H9 (cell line): Measurements from ENCODE around the gene CCDC27. TPM values are rescaled to one million over a fixed set of nuclear protein-coding genes. Genes with fewer than 3 reads are reported as not detected.

ENCODE experiments used
- DNase-seq: peaks from one replicate; pipeline ENCODE4 v3.0.0-alpha.2; 2017
- H2AFZ ChIP-seq: one replicate; pipeline ENCODE4 v1.6.1; 2013; ENCODE audit warnings: mild to moderate bottlenecking, low read length, control low read depth, moderate library complexity
- H2AK5ac ChIP-seq: 2 replicates; pipeline ENCODE4 v1.6.1; 2013; ENCODE audit warnings: low read length, control low read depth, mixed read lengths; ENCODE audit not compliant: insufficient read length
- H2BK120ac ChIP-seq: one replicate; pipeline ENCODE4 v1.6.1; 2013; ENCODE audit warnings: low read depth, mild to moderate bottlenecking, low read length, control low read depth, inconsistent platforms; ENCODE audit not compliant: poor library complexity, severe bottlenecking
- H2BK12ac ChIP-seq: 2 replicates; pipeline ENCODE4 v1.6.1; 2013; ENCODE audit warnings: low read length, control low read depth, mixed read lengths, low read depth; ENCODE audit not compliant: insufficient read length
- H2BK15ac ChIP-seq: 2 replicates; pipeline ENCODE4 v1.6.1; 2013; ENCODE audit warnings: low read depth, low read length, control low read depth
- H2BK20ac ChIP-seq: one replicate; pipeline ENCODE4 v1.6.1; 2013; ENCODE audit warnings: low read depth, mild to moderate bottlenecking, low read length, control low read depth, inconsistent platforms; ENCODE audit not compliant: poor library complexity, severe bottlenecking
- H2BK5ac ChIP-seq: 2 replicates; pipeline ENCODE4 v1.6.1; 2013; ENCODE audit warnings: low read length, control low read depth, mixed read lengths; ENCODE audit not compliant: insufficient read length
- H3K14ac ChIP-seq: 2 replicates; pipeline ENCODE4 v1.6.1; 2013; ENCODE audit warnings: low read length, control low read depth; ENCODE audit not compliant: insufficient read depth
- H3K18ac ChIP-seq: 2 replicates; pipeline ENCODE4 v1.6.1; 2013; ENCODE audit warnings: low read depth, mild to moderate bottlenecking, mixed read lengths, low read length, control low read depth; ENCODE audit not compliant: insufficient read length
- H3K23ac ChIP-seq: 2 replicates; pipeline ENCODE4 v1.6.1; 2013; ENCODE audit warnings: low read length, control low read depth, mixed read lengths, low read depth; ENCODE audit not compliant: insufficient read length
- H3K23me2 ChIP-seq: 2 replicates; pipeline ENCODE4 v1.6.1; 2013; ENCODE audit warnings: low read depth, mild to moderate bottlenecking, mixed read lengths, low read length, control low read depth; ENCODE audit not compliant: insufficient read length, poor library complexity, severe bottlenecking
- H3K27ac ChIP-seq: 2 replicates; pipeline ENCODE4 v1.5.1; 2013; ENCODE audit warnings: low read length, control low read depth, mixed read lengths, low read depth; ENCODE audit not compliant: insufficient read length
- H3K27me3 ChIP-seq: 2 replicates; pipeline ENCODE4 v1.6.1; 2013; ENCODE audit warnings: low read length, control low read depth, inconsistent platforms; ENCODE audit not compliant: insufficient read depth
- H3K4ac ChIP-seq: 2 replicates; pipeline ENCODE4 v1.6.1; 2013; ENCODE audit warnings: low read depth, mild to moderate bottlenecking, control low read depth, inconsistent platforms, low read length, moderate library complexity
- H3K4me1 ChIP-seq: 2 replicates; pipeline ENCODE4 v1.6.1; 2013; ENCODE audit warnings: low read length, control low read depth, inconsistent platforms; ENCODE audit not compliant: insufficient read depth
- H3K4me2 ChIP-seq: 2 replicates; pipeline ENCODE4 v1.6.1; 2013; ENCODE audit warnings: low read length, control low read depth, mixed read lengths; ENCODE audit not compliant: insufficient read length, insufficient read depth
- H3K56ac ChIP-seq: 2 replicates; pipeline ENCODE4 v1.6.1; 2013; ENCODE audit warnings: low read depth, mild to moderate bottlenecking, mixed read lengths, low read length, control low read depth; ENCODE audit not compliant: insufficient read length
- H3K79me1 ChIP-seq: 2 replicates; pipeline ENCODE4 v1.6.1; 2013; ENCODE audit warnings: low read depth, mild to moderate bottlenecking, moderate library complexity, low read length, control low read depth, inconsistent platforms; ENCODE audit not compliant: insufficient read depth, poor library complexity, severe bottlenecking
- H3K79me2 ChIP-seq: 2 replicates; pipeline ENCODE4 v1.6.1; 2013; ENCODE audit warnings: low read length, control low read depth, inconsistent platforms; ENCODE audit not compliant: insufficient read depth
- H3K9ac ChIP-seq: 2 replicates; pipeline ENCODE4 v1.6.1; 2013; ENCODE audit warnings: low read length, control low read depth, mixed read lengths; ENCODE audit not compliant: insufficient read length; ENCODE audit errors: extremely low read depth
- H3K9me3 ChIP-seq: one replicate; pipeline ENCODE4 v1.6.1; 2013; ENCODE audit warnings: low read depth, low read length, inconsistent platforms; ENCODE audit not compliant: control insufficient read depth
- H3T11ph ChIP-seq: one replicate; pipeline ENCODE4 v1.6.1; 2013; ENCODE audit warnings: mild to moderate bottlenecking, low read length, control low read depth, inconsistent platforms
- H4K20me1 ChIP-seq: one replicate; pipeline ENCODE4 v1.6.1; 2013; ENCODE audit not compliant: control insufficient read depth, insufficient read length, insufficient read depth
- H4K5ac ChIP-seq: 2 replicates; pipeline ENCODE4 v1.6.1; 2013; ENCODE audit warnings: low read depth, mild to moderate bottlenecking, mixed read lengths, low read length, control low read depth; ENCODE audit not compliant: insufficient read length
- H4K8ac ChIP-seq: replicated peaks from 2 replicates; pipeline ENCODE4 v1.6.1; 2013; ENCODE audit warnings: low read length, control low read depth, mixed read lengths, low read depth; ENCODE audit not compliant: insufficient read length
- H4K91ac ChIP-seq: 2 replicates; pipeline ENCODE4 v1.6.1; 2013; ENCODE audit warnings: low read depth, mild to moderate bottlenecking, moderate library complexity, mixed read lengths, low read length, control low read depth; ENCODE audit not compliant: insufficient read length
- H3K27ac Mint-ChIP-seq, 3 experiments: 2 replicates in 2 of 3; 3 replicates in 1 of 3; pipeline ENCODE4 v1.8.0; 2020 to 2021; ENCODE audit warnings: mixed read lengths in 3 of 3, mild to moderate bottlenecking in 1 of 3, moderate library complexity in 1 of 3
- H3K27me3 Mint-ChIP-seq: 2 replicates; pipeline ENCODE4 v1.8.0; 2021; ENCODE audit warnings: low read depth, mild to moderate bottlenecking, moderate library complexity, mixed read lengths
- H3K36me3 Mint-ChIP-seq, 3 experiments: 2 replicates in 2 of 3; 3 replicates in 1 of 3; pipeline ENCODE4 v1.8.0; 2020 to 2021; ENCODE audit warnings: low read depth in 3 of 3, mixed read lengths in 3 of 3; ENCODE audit not compliant: insufficient read depth in 1 of 3
- H3K4me1 Mint-ChIP-seq, 2 experiments: 2 replicates each; pipeline ENCODE4 v1.8.0; 2020; ENCODE audit warnings: mixed read lengths in 2 of 2
- H3K4me3 Mint-ChIP-seq, 2 experiments: 2 replicates in 1 of 2; 3 replicates in 1 of 2; pipeline ENCODE4 v1.8.0; 2020 to 2021; ENCODE audit warnings: mild to moderate bottlenecking in 2 of 2, mixed read lengths in 2 of 2, moderate library complexity in 1 of 2
- H3K9me3 Mint-ChIP-seq, 2 experiments: 2 replicates in 1 of 2; 3 replicates in 1 of 2; pipeline ENCODE4 v1.8.0; 2020; ENCODE audit warnings: mild to moderate bottlenecking in 2 of 2, mixed read lengths in 2 of 2, moderate library complexity in 1 of 2
- CTCF ChIP-seq: fragments of 200-600 bp; sonication (generic); conservative IDR thresholded peaks from 3 replicates; pipeline ENCODE4 v1.8.0; 2021; ENCODE audit warnings: antibody characterized with exemption, mild to moderate bottlenecking
- WGBS: extraction: QIAGEN DNeasy Blood & Tissue Kit; methylation state at CpG from one replicate; pipeline ENCODE4 v1.1.7; 2013; ENCODE audit warnings: missing lambda C conversion rate, low lambda C conversion rate, mixed read lengths; ENCODE audit not compliant: insufficient read length; ENCODE audit errors: extremely low coverage; 5-methylcytosine and 5-hydroxymethylcytosine counted together
- total RNA-seq: library from RNA; stranded (reverse); gene quantifications from 2 replicates; pipeline ENCODE4 v1.2.1, GENCODE V29; 2021

Gene CCDC27
- total RNA-seq, 1 experiment from 2014 or later, result not detected

- DNase-seq, result no peak
- H3K27me3 ChIP-seq, result no peaks in the 10 kb centered on the region; the same call in 1 of the 2 replicates
- H2AFZ ChIP-seq, result no peak overlapping the region
- no peaks in the 10 kb centered on the region for H3K23me2 ChIP-seq
- peak overlapping the region; percentile 23 for H3K18ac ChIP-seq
- H3K79me1 ChIP-seq, result no peaks in the 10 kb centered on the region
- no peaks in the 10 kb centered on the region for H3K79me2 ChIP-seq
- Mint-ChIP-seq H3K4me1 (peaks cover 0 to 13% of the 10 kb centered on the region in 2 experiments; a peak in 2 of 4 replicates), H3K4me3 (no peak overlapping the region), H3K9me3 (no peaks in the 10 kb centered on the region), H3K27me3 (peaks cover 2% of the 10 kb centered on the region), H3K36me3 (peaks cover 5 to 11% (median 6%) of the 10 kb centered on the region in 3 experiments; a peak in 5 of 7 replicates), H3K27ac (no peak overlapping the region)
- no peak overlapping the region for H3K9ac ChIP-seq
- no peak overlapping the region for H2BK12ac ChIP-seq
- H3K9me3 ChIP-seq, result no peaks in the 10 kb centered on the region
- H4K91ac ChIP-seq, result no peak overlapping the region
- H3K4me1 ChIP-seq, result no peaks in the 10 kb centered on the region
- no peak overlapping the region for H2AK5ac ChIP-seq
- H3K4me2 ChIP-seq, result no peak overlapping the region
- H3K23ac ChIP-seq, result no peak overlapping the region
- no peak overlapping the region for H2BK120ac ChIP-seq
- TF ChIP-seq CTCF, result no peak
- no peak overlapping the region for H3K27ac ChIP-seq
- no peaks in the 10 kb centered on the region for H4K20me1 ChIP-seq
- H4K5ac ChIP-seq, result no peak overlapping the region
- H4K8ac ChIP-seq, result peak overlapping the region; percentile 9
- no peak overlapping the region for H2BK20ac ChIP-seq
- H3K14ac ChIP-seq, result no peak overlapping the region
- no peak overlapping the region for H2BK5ac ChIP-seq
- no peak overlapping the region for H3K4ac ChIP-seq
- H2BK15ac ChIP-seq, result no peak overlapping the region
- no CpG with 5 or more reads among the region's 25 CpGs for WGBS
- H3K56ac ChIP-seq, result no peak overlapping the region
- no peak overlapping the region for H3T11ph ChIP-seq
These were observed 20.4 kb upstream of the CCDC27 start for GRCh38 chr1:3731583-3732433.
